HepG2 (cell line): Measurements from ENCODE around the gene SIRT7. TPM values are rescaled to one million over a fixed set of nuclear protein-coding genes. Genes with fewer than 3 reads are reported as not detected.

Experiments used
- GMEB1 ChIP-seq: sonication (generic); formaldehyde crosslinking; IDR thresholded peaks from 2 replicates; pipeline ENCODE4 v1.5.1; 2020; ENCODE audit warnings: missing genetic modification reagents, mild to moderate bottlenecking, borderline replicate concordance
- MAX ChIP-seq: IDR thresholded peaks from 2 replicates; pipeline ENCODE4 v1.6.1; 2012; ENCODE audit warnings: inconsistent platforms
- MBD4 ChIP-seq: IDR thresholded peaks from 2 replicates; pipeline ENCODE4 v1.6.1; 2012; ENCODE audit warnings: low read length, inconsistent platforms, borderline replicate concordance
- MZF1 ChIP-seq: sonication (generic); formaldehyde crosslinking; IDR thresholded peaks from 2 replicates; pipeline ENCODE4 v1.8.1; 2023; ENCODE audit warnings: mild to moderate bottlenecking, missing genetic modification reagents, borderline replicate concordance
- NR2C2 ChIP-seq: sonication (generic); formaldehyde crosslinking; IDR thresholded peaks from 2 replicates; pipeline ENCODE4 v1.4.0; 2020; ENCODE audit warnings: missing genetic modification reagents, mild to moderate bottlenecking, moderate library complexity, borderline replicate concordance
- SP1 ChIP-seq, 2 experiments: fragments of 450-650 bp in 1 of 2; sonication (generic) in 1 of 2; formaldehyde crosslinking in 1 of 2; IDR thresholded peaks; 2 replicates each; pipeline versions ENCODE4 v1.4.0 to v1.6.1; 2016 to 2020; ENCODE audit warnings: missing genetic modification reagents in 1 of 2
- SRSF1 ChIP-seq: fragments of 200-400 bp; formaldehyde crosslinking; optimal IDR thresholded peaks from 2 replicates; pipeline ENCODE3; 2017; ENCODE audit warnings: mild to moderate bottlenecking, low read depth, low read length, moderate library complexity
- ZFAT ChIP-seq: sonication (generic); formaldehyde crosslinking; conservative IDR thresholded peaks from 2 replicates; pipeline ENCODE4 v1.8.1; 2023; ENCODE audit warnings: missing genetic modification reagents, inconsistent platforms
- ZNF543 ChIP-seq: sonication (generic); formaldehyde crosslinking; IDR thresholded peaks from 2 replicates; pipeline ENCODE4 v1.4.0; 2020; ENCODE audit warnings: mild to moderate bottlenecking, missing genetic modification reagents
- ZNF562 ChIP-seq: sonication (generic); formaldehyde crosslinking; IDR thresholded peaks from 2 replicates; pipeline ENCODE4 v1.8.0; 2022; ENCODE audit warnings: missing genetic modification reagents, borderline replicate concordance
- ZNF670 ChIP-seq: sonication (generic); formaldehyde crosslinking; IDR thresholded peaks from 2 replicates; pipeline ENCODE4 v1.8.0; 2022; ENCODE audit warnings: mild to moderate bottlenecking, missing genetic modification reagents, borderline replicate concordance
- ZNF691 ChIP-seq: sonication (generic); formaldehyde crosslinking; IDR thresholded peaks from 2 replicates; pipeline ENCODE4 v1.4.0; 2020; ENCODE audit warnings: missing genetic modification reagents, low read depth, mild to moderate bottlenecking, borderline replicate concordance
- polyA plus RNA-seq, 8 experiments: library from polyadenylated mRNA; depleted of rRNA in 3 of 8; stranded (reverse) in 7 of 8; unstranded in 1 of 8; fragments of >200 nt; fragmentation: Illumina TruSeq in 4 of 8; extraction: Trizol in 4 of 8; gene quantifications; 2 replicates each; pipeline versions ENCODE4 v1.2.1 to v1.2.3, GENCODE V29; 2011 to 2016; ENCODE audit warnings: low read depth in 4 of 8, missing spikeins in 1 of 8, mixed read lengths in 1 of 8; ENCODE audit not compliant: insufficient read depth in 1 of 8
- total RNA-seq, 5 experiments: library from RNA; depleted of rRNA; stranded (reverse); fragments of >200 nt; fragmentation: Illumina TruSeq; extraction: Trizol; gene quantifications; 2 replicates each; pipeline ENCODE4 v1.2.3, GENCODE V29; 2016; ENCODE audit warnings: low read depth in 1 of 5
- TF ChIP-seq, protein P1 (sequence below): sonication (generic); formaldehyde crosslinking; IDR thresholded peaks from 2 replicates; pipeline ENCODE4 v1.5.0; 2020; ENCODE audit warnings: mild to moderate bottlenecking, missing genetic modification reagents
- TF ChIP-seq, protein P2 (sequence below): sonication (generic); formaldehyde crosslinking; IDR thresholded peaks from 2 replicates; pipeline ENCODE4 v1.4.0; 2020; ENCODE audit warnings: missing genetic modification reagents, borderline replicate concordance
- TF ChIP-seq, protein P3 (sequence below): sonication (generic); formaldehyde crosslinking; IDR thresholded peaks from 2 replicates; pipeline ENCODE4 v1.8.0; 2022; ENCODE audit warnings: mild to moderate bottlenecking, missing genetic modification reagents, borderline replicate concordance

Gene SIRT7
- total and polyA plus RNA-seq, 2 of the 13 experiments (the other 11 are each of a cell fraction or from before 2014, with no cell fraction given): 8.3 to 24.8 TPM

- TF ChIP-seq, protein P1, sequence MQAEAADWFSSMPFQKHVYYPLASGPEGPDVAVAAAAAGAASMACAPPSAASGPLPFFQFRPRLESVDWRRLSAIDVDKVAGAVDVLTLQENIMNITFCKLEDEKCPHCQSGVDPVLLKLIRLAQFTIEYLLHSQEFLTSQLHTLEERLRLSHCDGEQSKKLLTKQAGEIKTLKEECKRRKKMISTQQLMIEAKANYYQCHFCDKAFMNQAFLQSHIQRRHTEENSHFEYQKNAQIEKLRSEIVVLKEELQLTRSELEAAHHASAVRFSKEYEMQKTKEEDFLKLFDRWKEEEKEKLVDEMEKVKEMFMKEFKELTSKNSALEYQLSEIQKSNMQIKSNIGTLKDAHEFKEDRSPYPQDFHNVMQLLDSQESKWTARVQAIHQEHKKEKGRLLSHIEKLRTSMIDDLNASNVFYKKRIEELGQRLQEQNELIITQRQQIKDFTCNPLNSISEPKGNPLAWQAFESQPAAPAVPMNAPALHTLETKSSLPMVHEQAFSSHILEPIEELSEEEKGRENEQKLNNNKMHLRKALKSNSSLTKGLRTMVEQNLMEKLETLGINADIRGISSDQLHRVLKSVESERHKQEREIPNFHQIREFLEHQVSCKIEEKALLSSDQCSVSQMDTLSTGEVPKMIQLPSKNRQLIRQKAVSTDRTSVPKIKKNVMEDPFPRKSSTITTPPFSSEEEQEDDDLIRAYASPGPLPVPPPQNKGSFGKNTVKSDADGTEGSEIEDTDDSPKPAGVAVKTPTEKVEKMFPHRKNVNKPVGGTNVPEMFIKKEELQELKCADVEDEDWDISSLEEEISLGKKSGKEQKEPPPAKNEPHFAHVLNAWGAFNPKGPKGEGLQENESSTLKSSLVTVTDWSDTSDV (CRISPR knock-in tag): peak; percentile 70; the same call in 1 of the 2 replicates
- TF ChIP-seq SP1 (IDR thresholded peaks at IDR 0.05) (no peak), SP1 (CRISPR knock-in tag; IDR thresholded peaks at IDR 0.05) (no peak), MBD4 (no peak), ZNF543 (CRISPR knock-in tag) (peak; percentile 72; the same call in 1 of the 2 replicates), GMEB1 (CRISPR knock-in tag) (no peak), ZNF562 (CRISPR knock-in tag) (no peak), ZNF670 (CRISPR knock-in tag) (no peak), MZF1 (no peak), ZNF691 (CRISPR knock-in tag) (peak; percentile 67; the same call in 1 of the 2 replicates), SRSF1 (no peak), MAX (peak; percentile 48; the same call in 1 of the 2 replicates), NR2C2 (CRISPR knock-in tag) (peak; percentile 44; the same call in 1 of the 2 replicates), ZFAT (CRISPR knock-in tag) (no peak)
- TF ChIP-seq, protein P2, sequence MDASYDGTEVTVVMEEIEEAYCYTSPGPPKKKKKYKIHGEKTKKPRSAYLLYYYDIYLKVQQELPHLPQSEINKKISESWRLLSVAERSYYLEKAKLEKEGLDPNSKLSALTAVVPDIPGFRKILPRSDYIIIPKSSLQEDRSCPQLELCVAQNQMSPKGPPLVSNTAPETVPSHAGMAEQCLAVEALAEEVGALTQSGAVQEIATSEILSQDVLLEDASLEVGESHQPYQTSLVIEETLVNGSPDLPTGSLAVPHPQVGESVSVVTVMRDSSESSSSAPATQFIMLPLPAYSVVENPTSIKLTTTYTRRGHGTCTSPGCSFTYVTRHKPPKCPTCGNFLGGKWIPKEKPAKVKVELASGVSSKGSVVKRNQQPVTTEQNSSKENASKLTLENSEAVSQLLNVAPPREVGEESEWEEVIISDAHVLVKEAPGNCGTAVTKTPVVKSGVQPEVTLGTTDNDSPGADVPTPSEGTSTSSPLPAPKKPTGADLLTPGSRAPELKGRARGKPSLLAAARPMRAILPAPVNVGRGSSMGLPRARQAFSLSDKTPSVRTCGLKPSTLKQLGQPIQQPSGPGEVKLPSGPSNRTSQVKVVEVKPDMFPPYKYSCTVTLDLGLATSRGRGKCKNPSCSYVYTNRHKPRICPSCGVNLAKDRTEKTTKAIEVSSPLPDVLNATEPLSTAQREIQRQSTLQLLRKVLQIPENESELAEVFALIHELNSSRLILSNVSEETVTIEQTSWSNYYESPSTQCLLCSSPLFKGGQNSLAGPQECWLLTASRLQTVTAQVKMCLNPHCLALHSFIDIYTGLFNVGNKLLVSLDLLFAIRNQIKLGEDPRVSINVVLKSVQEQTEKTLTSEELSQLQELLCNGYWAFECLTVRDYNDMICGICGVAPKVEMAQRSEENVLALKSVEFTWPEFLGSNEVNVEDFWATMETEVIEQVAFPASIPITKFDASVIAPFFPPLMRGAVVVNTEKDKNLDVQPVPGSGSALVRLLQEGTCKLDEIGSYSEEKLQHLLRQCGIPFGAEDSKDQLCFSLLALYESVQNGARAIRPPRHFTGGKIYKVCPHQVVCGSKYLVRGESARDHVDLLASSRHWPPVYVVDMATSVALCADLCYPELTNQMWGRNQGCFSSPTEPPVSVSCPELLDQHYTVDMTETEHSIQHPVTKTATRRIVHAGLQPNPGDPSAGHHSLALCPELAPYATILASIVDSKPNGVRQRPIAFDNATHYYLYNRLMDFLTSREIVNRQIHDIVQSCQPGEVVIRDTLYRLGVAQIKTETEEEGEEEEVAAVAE: no peak
- TF ChIP-seq, protein P3, sequence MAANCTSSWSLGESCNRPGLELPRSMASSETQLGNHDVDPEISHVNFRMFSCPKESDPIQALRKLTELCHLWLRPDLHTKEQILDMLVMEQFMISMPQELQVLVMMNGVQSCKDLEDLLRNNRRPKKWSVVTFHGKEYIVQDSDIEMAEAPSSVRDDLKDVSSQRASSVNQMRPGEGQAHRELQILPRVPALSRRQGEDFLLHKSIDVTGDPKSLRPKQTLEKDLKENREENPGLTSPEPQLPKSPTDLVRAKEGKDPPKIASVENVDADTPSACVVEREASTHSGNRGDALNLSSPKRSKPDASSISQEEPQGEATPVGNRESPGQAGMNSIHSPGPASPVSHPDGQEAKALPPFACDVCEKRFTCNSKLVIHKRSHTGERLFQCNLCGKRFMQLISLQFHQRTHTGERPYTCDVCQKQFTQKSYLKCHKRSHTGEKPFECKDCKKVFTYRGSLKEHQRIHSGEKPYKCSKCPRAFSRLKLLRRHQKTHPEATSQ (CRISPR knock-in tag): no peak
Observed at GRCh38 chr17:81924557-81925532, 6.9 kb upstream of the SIRT7 start (continued).
